Lung (tissue), 16 donors: ENCODE data around the gene SH3BP2. TPM values are rescaled to one million over a fixed set of nuclear protein-coding genes. Genes with fewer than 3 reads are reported as not detected.

Source experiments
- ATAC-seq: fragments of 200-7000 bp; cut with Tn5 transposase; one replicate; pipeline ENCODE4 v1.9.1; 2020; ENCODE audit warnings: moderate number of reproducible peaks; ENCODE audit not compliant: insufficient read depth, low FRiP score
- DNase-seq, 3 donors: peaks; one replicate each; pipeline ENCODE4 v3.0.0-alpha.2; 2013 to 2017
- H3K27ac ChIP-seq, 2 donors: one replicate each; pipeline ENCODE4 v1.5.1; 2013; ENCODE audit warnings: mild to moderate bottlenecking in 2 of 2, moderate library complexity in 2 of 2, control low read depth in 1 of 2, inconsistent platforms in 1 of 2, low read depth in 1 of 2, low read length in 1 of 2
- H3K27me3 ChIP-seq, 3 donors: one replicate each; pipeline ENCODE4 v1.5.1; 2013; ENCODE audit warnings: low read length in 2 of 3; ENCODE audit not compliant: control insufficient read depth in 3 of 3, insufficient read depth in 3 of 3
- H3K36me3 ChIP-seq, 4 donors: one replicate each; pipeline ENCODE4 v1.5.1; 2013; ENCODE audit warnings: low read length in 4 of 4, mild to moderate bottlenecking in 1 of 4, moderate library complexity in 1 of 4; ENCODE audit not compliant: control insufficient read depth in 4 of 4, insufficient read depth in 4 of 4
- H3K4me1 ChIP-seq, 5 donors: one replicate each; pipeline ENCODE4 v1.5.1; 2013; ENCODE audit warnings: low read length in 5 of 5, mild to moderate bottlenecking in 2 of 5, moderate library complexity in 1 of 5; ENCODE audit not compliant: control insufficient read depth in 5 of 5, insufficient read depth in 5 of 5
- H3K4me3 ChIP-seq: one replicate; pipeline ENCODE4 v1.5.1; 2013; ENCODE audit warnings: mild to moderate bottlenecking, control low read depth, moderate library complexity
- H3K9ac ChIP-seq, 2 donors: one replicate each; pipeline ENCODE4 v1.5.1; 2013; ENCODE audit warnings: low read length in 2 of 2, control low read depth in 1 of 2; ENCODE audit not compliant: insufficient read depth in 1 of 2
- H3K9me3 ChIP-seq, 4 donors: one replicate each; pipeline ENCODE4 v1.5.1; 2013; ENCODE audit warnings: low read length in 3 of 4, mild to moderate bottlenecking in 1 of 4, moderate library complexity in 1 of 4; ENCODE audit not compliant: control insufficient read depth in 4 of 4, insufficient read depth in 3 of 4
- CTCF ChIP-seq: IDR thresholded peaks from 2 replicates; pipeline ENCODE4 v1.5.1; 2012; ENCODE audit warnings: mild to moderate bottlenecking; ENCODE audit errors: control extremely low read depth, extremely low read depth
- WGBS, 2 donors: extraction: QIAGEN DNeasy Blood & Tissue Kit; methylation state at CpG; one replicate each; pipeline ENCODE4 v1.1.7; 2013; 5-methylcytosine and 5-hydroxymethylcytosine counted together
- long read RNA-seq, 5 donors: transcript quantifications; one replicate each; lab custom pipeline, GENCODE V29; 2026
- polyA plus RNA-seq, 2 donors: library from polyadenylated mRNA; stranded (reverse); fragments of 200-250 nt; gene quantifications; one replicate each; pipeline ENCODE4 v1.2.1, GENCODE V29; 2013
- total RNA-seq, 2 donors: library from RNA; depleted of rRNA in 1 of 2; stranded (reverse); fragments of >200 nt in 1 of 2; gene quantifications; one replicate each; pipeline ENCODE4 v1.2.1, GENCODE V29; 2014 to 2021
- donor health status: control.
- donor health status: control.
- donor health status: Bipolar disorder and iron deficiency.
- donor health status: healthy.
- donor health status: DM: yes; HTN: yes; CAD: no.

SH3BP2 gene, protein sequence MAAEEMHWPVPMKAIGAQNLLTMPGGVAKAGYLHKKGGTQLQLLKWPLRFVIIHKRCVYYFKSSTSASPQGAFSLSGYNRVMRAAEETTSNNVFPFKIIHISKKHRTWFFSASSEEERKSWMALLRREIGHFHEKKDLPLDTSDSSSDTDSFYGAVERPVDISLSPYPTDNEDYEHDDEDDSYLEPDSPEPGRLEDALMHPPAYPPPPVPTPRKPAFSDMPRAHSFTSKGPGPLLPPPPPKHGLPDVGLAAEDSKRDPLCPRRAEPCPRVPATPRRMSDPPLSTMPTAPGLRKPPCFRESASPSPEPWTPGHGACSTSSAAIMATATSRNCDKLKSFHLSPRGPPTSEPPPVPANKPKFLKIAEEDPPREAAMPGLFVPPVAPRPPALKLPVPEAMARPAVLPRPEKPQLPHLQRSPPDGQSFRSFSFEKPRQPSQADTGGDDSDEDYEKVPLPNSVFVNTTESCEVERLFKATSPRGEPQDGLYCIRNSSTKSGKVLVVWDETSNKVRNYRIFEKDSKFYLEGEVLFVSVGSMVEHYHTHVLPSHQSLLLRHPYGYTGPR
- total RNA-seq (100 to 1,000 TPM in 1 of 2 donors, 10 to 100 TPM in 1; 49.9 to 117 TPM), polyA plus RNA-seq (10 to 100 TPM; 62.9 to 96.7 TPM)
- long read RNA-seq, donor 1, partial matches to known transcripts: 7 of 11 reads
- long read RNA-seq, donor 1, other reads (novel, unspliced or antisense): 0 of 11 reads
- long read RNA-seq, donor 2, partial matches to known transcripts: 0 of 2 reads
- long read RNA-seq, donor 2, other reads (novel, unspliced or antisense): 0 of 2 reads
- long read RNA-seq, donor 3, partial matches to known transcripts: 5 of 6 reads
- long read RNA-seq, donor 3, other reads (novel, unspliced or antisense): 0 of 6 reads
- long read RNA-seq, donor 4, partial matches to known transcripts: 0 of 6 reads
- long read RNA-seq, donor 4, other reads (novel, unspliced or antisense): 0 of 6 reads
- long read RNA-seq, donor 5, partial matches to known transcripts: 12 of 14 reads
- long read RNA-seq, donor 5, other reads (novel, unspliced or antisense): 0 of 14 reads

GRCh38 chr4:2792711-2793585, at the start of gene SH3BP2:
TSS of gene SH3BP2 (plus strand) at chr4:2793085. CDS start at chr4:2820618, 27,533 bp downstream.
- H3K36me3 ChIP-seq: peaks cover 0 to 2% (median 0%) of the 10 kb centered on the region in 4 donors
- peaks cover 7 to 51% (median 21%) of the 10 kb centered on the region in 5 donors for H3K4me1 ChIP-seq
- ATAC-seq (peak; percentile 82), DNase-seq (peak; percentile 75 to 82 (median 81))
- H3K4me3 ChIP-seq: peak within 1 kb of the TSS; percentile 50
- H3K9ac ChIP-seq: peak within 1 kb of the TSS in 1 of 2 donors; percentile 19
- WGBS, 2 donors: 8 to 18% methylated on average over 49 to 104 of the region's 104 CpGs
- H3K27ac ChIP-seq: peak within 1 kb of the TSS; percentile 74 to 79
- TF ChIP-seq CTCF: no peak
- no peaks in the 10 kb centered on the region for H3K27me3 ChIP-seq
- no peaks in the 10 kb centered on the region for H3K9me3 ChIP-seq

- Histone ChIP-seq H3K4me3 (no peak overlapping the region), H3K27me3 (no peaks in the 10 kb centered on the region), H3K4me1 (peaks cover 0 to 16% (median 7%) of the 10 kb centered on the region in 5 donors), H3K9me3 (no peaks in the 10 kb centered on the region), H3K27ac (peak overlapping the region in 1 of 2 donors; percentile 20), H3K9ac (no peak overlapping the region), H3K36me3 (peaks cover 4 to 59% (median 10%) of the 10 kb centered on the region in 4 donors)
- 88 to 89% methylated on average over 21 of the region's 21 CpGs for WGBS, 2 donors
- ATAC-seq (no peak), DNase-seq (no peak)
- no peak for TF ChIP-seq CTCF
These were observed 49.1 kb upstream of the SH3BP2 start for GRCh38 chr4:2743518-2744445.
